ENCODE data around the gene CALHM2.

The CALHM2 gene

GRCh38 chr10:103416436-103417147 lies 35.6 kb downstream of the CALHM2 start:
- peak; percentile 62 for DNase-seq (ENCODE audit: low read depth)

GRCh38 chr10:103415581-103415980 lies 36.6 kb downstream of the CALHM2 start:
- no peak for DNase-seq (ENCODE audit: low read depth)

- DNase-seq (ENCODE audit: low read depth): no peak
Measured at GRCh38 chr10:103413564-103413963, 38.6 kb downstream of the CALHM2 start.

GRCh38 chr10:103397191-103397825 lies 54.9 kb downstream of the CALHM2 start:
- DNase-seq (ENCODE audit: low read depth): no peak

- DNase-seq (ENCODE audit: low read depth): no peak
Measured at GRCh38 chr10:103396789-103397087, 55.4 kb downstream of the CALHM2 start.

All from amniotic epithelial cell (primary cell).